GM21619 (cell line): ENCODE measurements around the gene SLC4A4.

Experiments used
- ATAC-seq: cut with Tn5 transposase; IDR thresholded peaks from one replicate; pipeline ENCODE4 v1.9.1; 2021; ENCODE audit not compliant: unreplicated experiment

Gene SLC4A4

GRCh38 chr4:71356924-71357663, 18.3 kb downstream of the SLC4A4 start:
- no peak for ATAC-seq

GRCh38 chr4:71360844-71361243, 22.0 kb downstream of the SLC4A4 start:
- no peak for ATAC-seq

- ATAC-seq = no peak
Measured at GRCh38 chr4:71361476-71361875, 22.7 kb downstream of the SLC4A4 start.

GRCh38 chr4:71366766-71367165, 27.9 kb downstream of the SLC4A4 start:
- ATAC-seq = no peak

- no peak for ATAC-seq
Measured at GRCh38 chr4:71367546-71367945, 28.7 kb downstream of the SLC4A4 start.

GRCh38 chr4:71368906-71369305, 30.1 kb downstream of the SLC4A4 start:
- ATAC-seq = no peak

- no peak for ATAC-seq
Measured at GRCh38 chr4:71369536-71369935, 30.7 kb downstream of the SLC4A4 start.

GRCh38 chr4:71375494-71375893, 36.7 kb downstream of the SLC4A4 start:
- ATAC-seq = no peak

GRCh38 chr4:71377561-71377960, 38.7 kb downstream of the SLC4A4 start:
- ATAC-seq = no peak

- ATAC-seq = no peak
Measured at GRCh38 chr4:71379126-71379525, 40.3 kb downstream of the SLC4A4 start.

GRCh38 chr4:71380788-71381187, 42.0 kb downstream of the SLC4A4 start:
- no peak for ATAC-seq

GRCh38 chr4:71382125-71382899, 43.5 kb downstream of the SLC4A4 start:
- no peak for ATAC-seq

- no peak for ATAC-seq
Measured at GRCh38 chr4:71382900-71383560, 44.2 kb downstream of the SLC4A4 start.

- no peak for ATAC-seq
Measured at GRCh38 chr4:71383984-71384383, 45.2 kb downstream of the SLC4A4 start.

- no peak for ATAC-seq
Measured at GRCh38 chr4:71389149-71389827, 50.5 kb downstream of the SLC4A4 start.

GRCh38 chr4:71392109-71392508, 53.3 kb downstream of the SLC4A4 start:
- no peak for ATAC-seq

GRCh38 chr4:71396382-71396781, 57.6 kb downstream of the SLC4A4 start:
- ATAC-seq = no peak

GRCh38 chr4:71400810-71401209, 62.0 kb downstream of the SLC4A4 start:
- ATAC-seq = no peak

- no peak for ATAC-seq
Measured at GRCh38 chr4:71402616-71403015, 63.8 kb downstream of the SLC4A4 start.

- ATAC-seq = no peak
Measured at GRCh38 chr4:71404049-71404448, 65.2 kb downstream of the SLC4A4 start.

- no peak for ATAC-seq
Measured at GRCh38 chr4:71405791-71406190, 67.0 kb downstream of the SLC4A4 start.
